ENCODE results near the gene JAZF1.

DNA sequence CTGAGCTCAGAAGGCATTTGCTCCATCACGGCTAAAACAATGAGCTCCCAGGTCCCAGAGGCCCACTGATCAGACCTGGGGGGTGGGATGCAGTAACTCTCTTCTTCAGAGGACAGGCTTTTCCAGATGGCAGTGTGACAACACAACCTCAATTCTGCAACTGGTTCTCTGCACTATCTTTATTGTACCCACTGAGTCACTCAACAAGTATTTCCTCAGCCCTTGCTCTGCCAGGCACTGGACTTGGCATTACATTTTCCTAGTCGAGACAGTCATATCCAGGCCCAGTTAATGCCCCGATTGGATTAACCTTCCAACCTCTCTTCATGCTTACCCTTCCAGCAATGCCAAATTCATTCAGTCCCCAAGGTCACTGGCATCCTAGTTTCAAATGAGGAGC is 72.6 kb downstream of the JAZF1 start:
- TF ChIP-seq, protein P1, sequence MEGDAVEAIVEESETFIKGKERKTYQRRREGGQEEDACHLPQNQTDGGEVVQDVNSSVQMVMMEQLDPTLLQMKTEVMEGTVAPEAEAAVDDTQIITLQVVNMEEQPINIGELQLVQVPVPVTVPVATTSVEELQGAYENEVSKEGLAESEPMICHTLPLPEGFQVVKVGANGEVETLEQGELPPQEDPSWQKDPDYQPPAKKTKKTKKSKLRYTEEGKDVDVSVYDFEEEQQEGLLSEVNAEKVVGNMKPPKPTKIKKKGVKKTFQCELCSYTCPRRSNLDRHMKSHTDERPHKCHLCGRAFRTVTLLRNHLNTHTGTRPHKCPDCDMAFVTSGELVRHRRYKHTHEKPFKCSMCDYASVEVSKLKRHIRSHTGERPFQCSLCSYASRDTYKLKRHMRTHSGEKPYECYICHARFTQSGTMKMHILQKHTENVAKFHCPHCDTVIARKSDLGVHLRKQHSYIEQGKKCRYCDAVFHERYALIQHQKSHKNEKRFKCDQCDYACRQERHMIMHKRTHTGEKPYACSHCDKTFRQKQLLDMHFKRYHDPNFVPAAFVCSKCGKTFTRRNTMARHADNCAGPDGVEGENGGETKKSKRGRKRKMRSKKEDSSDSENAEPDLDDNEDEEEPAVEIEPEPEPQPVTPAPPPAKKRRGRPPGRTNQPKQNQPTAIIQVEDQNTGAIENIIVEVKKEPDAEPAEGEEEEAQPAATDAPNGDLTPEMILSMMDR (IDR thresholded peaks at IDR 0.05), result no peak
- TF ChIP-seq POLR2A (IDR thresholded peaks at IDR 0.05), result no peak
- no peak for TF ChIP-seq POLR2AphosphoS5 (IDR thresholded peaks at IDR 0.05; ENCODE audit: insufficient read depth in 1 of 2, low read depth in 1 of 2)
